GM12872 (cell line): ENCODE data around the gene PSME4.

Experiments
- TF ChIP-seq, protein P1 (sequence below): IDR thresholded peaks from 3 replicates; pipeline ENCODE4 v1.5.1; 2011; ENCODE audit warnings: low read depth, mild to moderate bottlenecking, low read length, moderate library complexity; ENCODE audit not compliant: insufficient read depth

The PSME4 gene

DNA sequence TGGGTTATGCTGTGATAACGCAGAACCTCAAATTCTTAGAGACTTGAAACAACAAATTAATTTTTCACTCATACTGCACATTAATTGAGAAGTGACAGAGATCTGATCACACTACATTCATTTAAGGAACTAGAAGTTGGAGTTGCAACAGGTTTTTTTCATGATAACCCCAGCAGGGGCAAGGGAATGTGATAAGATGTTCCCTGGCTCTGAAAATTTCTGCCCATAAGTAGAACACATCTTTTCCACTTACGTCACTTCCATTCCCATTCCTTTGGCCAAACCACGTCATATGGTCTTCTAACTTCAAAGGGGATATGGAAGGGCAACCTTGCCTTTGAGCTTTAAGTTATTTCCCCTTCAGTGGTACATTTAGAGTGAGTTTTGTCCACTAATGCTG is 29.7 kb upstream of the PSME4 start:
- TF ChIP-seq, protein P1, sequence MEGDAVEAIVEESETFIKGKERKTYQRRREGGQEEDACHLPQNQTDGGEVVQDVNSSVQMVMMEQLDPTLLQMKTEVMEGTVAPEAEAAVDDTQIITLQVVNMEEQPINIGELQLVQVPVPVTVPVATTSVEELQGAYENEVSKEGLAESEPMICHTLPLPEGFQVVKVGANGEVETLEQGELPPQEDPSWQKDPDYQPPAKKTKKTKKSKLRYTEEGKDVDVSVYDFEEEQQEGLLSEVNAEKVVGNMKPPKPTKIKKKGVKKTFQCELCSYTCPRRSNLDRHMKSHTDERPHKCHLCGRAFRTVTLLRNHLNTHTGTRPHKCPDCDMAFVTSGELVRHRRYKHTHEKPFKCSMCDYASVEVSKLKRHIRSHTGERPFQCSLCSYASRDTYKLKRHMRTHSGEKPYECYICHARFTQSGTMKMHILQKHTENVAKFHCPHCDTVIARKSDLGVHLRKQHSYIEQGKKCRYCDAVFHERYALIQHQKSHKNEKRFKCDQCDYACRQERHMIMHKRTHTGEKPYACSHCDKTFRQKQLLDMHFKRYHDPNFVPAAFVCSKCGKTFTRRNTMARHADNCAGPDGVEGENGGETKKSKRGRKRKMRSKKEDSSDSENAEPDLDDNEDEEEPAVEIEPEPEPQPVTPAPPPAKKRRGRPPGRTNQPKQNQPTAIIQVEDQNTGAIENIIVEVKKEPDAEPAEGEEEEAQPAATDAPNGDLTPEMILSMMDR, result no peak

DNA sequence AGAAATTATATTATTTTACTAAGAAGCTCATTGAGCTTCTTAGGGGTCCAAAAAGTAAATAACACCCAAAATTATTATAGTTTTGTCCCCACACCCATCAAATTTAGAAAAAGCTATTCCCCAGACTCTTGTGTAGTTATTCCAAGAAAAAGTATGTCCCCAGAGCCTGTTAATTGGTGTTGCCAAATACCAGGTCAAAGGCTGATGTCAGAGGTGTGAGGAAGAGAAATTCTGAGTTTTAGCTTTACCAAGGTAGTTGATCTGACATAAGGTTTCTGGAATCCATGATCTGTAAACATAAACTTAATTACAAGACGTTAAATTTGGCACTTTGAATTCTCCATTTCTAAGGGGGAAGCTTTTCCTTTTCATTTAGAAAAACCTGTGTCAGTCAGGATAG is 29.3 kb upstream of the PSME4 start:
- TF ChIP-seq, protein P1, result no peak

DNA sequence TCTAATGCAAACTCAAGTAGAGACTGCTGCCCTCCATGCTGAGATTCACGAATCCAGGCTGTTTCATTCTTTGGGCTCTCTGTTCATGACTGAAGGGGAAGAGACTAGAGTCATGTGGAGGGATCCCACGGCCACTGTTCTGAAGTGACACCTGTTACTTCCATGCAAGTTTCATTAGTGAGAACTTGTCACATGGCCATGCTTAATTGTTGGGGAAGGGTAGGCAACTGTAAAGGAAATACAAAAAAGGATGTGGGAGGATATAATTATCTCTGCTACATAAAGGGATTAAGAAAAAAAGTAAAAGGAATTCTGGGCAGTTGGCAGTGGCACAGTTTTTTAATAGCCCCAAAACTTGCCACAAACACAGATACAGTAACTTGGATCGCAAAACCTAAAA is 28.0 kb upstream of the PSME4 start:
- TF ChIP-seq, protein P1, result no peak

DNA sequence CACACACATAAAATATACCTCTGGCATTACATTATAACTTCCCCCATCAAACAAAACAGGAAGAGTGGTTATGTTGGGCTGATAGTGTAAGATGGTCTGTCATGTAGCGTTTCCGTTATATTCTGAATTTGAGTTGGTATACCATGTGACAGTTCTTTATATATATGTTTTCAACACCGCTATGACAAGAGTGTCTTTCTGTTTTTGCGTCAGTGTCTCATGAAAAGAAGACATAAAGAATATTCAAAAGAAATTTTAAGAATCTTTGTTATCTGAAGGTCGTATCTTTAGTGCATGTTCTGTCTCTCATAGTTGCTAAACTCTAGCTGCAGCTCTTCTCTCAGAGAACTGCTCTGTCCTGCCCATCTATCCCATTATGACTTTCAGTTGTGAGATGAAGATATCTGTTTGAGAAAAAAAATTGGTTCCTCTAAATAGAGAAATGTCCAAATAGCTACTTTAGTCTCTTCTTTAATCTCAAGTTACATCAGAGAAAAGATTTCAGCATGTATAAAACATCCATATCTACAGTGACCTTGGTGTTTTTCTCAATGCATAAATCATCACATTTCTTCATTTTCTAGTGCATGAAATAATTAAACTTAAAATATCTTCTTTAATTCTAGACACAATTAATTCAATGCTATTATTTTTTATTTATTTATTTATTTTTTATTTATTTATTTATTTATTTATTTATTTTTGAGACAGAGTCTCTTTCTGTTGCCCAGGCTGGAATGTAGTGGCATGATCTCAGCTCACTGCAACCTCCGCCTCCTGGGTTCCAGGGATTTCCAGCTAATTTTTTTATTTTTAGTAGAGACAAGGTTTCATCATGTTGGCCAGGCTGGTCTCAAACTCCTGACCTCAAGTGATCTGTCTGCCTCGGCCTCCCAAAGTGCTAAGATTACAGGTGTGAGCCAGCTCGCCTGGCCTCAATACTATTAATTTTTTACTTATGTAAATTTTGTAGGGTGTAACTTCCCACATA is 24.3 kb upstream of the PSME4 start:
- TF ChIP-seq, protein P1, result no peak

DNA sequence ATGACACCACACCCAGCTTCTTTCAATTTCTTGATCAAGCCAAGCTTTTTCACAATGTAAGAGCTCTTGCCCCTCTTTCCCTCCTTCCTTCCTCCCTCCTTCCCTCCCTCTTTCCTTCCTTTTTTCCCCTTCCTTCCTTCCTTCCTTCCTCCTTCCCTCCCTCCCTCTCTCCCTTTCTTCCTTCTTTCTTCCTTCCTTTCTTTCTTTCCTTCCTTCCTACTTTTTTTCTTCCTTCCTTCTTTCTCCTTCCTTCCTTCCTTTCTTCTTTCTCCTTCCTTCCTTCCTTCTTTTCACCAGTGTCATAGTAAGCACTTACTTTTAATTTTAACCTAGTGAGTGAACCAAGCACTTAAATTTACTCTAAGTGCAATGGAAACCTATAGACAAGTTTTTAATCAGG is 21.2 kb upstream of the PSME4 start:
- TF ChIP-seq, protein P1, result no peak

DNA sequence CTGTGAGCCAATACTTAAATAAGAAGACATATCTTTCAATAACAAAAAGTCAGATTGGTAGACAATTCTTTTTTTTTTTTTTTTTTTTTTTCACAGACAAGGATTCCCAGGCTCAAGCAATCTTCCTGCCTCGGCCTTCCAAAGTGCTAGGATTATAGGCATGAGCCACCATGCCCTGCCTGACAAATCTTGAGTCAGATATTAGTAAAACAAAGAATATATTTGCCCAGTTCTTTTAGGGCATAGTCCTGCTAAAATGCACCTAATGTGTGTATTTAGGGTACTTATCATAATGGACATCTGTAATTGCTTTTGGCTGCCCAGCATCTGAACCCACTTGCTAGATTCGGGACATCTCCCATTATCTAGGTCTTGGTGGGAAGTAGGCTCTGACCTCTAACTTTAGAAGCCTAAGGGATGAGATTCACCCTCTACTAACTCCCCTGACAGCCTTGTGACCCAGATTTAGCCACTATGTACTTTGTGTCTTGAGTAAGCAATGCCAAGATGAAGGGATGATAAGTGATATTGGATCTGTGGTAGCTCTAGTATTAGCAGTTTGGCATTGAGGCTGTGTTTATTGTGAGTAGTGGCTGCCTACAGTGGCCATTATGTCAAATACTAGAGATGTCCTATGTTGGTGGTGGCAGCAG is 18.5 kb upstream of the PSME4 start:
- TF ChIP-seq, protein P1, result no peak

DNA sequence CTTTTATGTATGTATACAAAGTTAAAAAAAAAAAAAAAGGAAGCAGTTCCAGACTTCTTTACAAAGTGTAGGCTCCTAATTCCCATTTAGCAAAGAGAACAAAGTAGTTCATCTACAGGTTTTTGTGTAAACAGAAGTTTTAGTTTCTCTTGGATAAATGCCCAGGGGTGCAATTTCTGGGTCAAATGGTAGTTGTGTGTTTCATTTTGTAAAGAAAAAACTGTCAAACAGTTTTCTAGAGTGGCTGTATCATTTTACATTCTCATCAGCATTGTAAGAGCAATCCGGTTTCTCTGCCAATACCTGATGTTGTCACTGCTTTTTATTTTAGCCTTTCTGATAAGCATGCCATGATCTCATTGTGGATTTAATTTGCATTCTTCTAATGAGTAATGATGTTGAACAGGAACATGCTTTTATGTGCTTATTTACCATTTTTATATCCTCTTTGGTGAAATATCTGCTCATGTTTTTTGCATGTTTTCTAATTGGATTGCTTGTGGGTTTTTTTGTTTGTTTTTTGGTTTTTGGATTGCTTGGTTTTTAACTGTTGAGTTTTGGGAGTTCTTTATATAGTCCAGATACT is 16.6 kb upstream of the PSME4 start:
- TF ChIP-seq, protein P1, result no peak
